ENCODE results near the gene RTL10. TPM values are rescaled to one million over a fixed set of nuclear protein-coding genes. Genes with fewer than 3 reads are reported as not detected.

The RTL10 gene
- total and polyA plus RNA-seq, 2 of the 8 experiments (the other 6 are each of a cell fraction or from before 2014, with no cell fraction given): 11.5 to 18.8 TPM

DNA sequence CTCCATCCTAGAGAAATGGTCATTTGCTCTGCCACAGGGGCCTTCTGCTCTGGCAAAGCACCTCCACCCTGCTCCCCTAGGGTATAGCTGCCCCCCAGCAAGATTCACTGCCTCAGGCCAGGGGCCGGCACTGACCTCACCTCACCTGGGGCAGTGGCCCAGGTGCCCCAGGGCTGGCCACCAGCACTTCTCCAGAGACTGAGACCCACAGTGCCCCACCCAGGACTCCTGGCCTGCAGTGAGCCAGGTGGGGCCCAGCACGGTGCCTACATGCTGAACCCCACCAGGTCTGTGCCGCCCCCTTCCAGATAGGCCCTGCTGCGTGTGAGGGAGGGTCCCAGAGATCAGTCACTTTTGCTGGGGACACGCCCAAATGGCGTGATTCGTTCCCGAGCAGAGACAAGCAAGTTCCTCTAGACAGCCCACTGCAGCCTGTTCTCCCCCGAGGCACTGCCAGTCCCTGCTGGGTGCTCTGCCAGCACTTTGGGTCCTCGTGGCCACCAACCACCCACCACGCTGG, 10.8 kb downstream of the RTL10 start (continued):
- TF ChIP-seq POLR2AphosphoS5 (IDR thresholded peaks at IDR 0.05; ENCODE audit: low read depth, low read length) (no peak), SUZ12 (IDR thresholded peaks at IDR 0.05; ENCODE audit: low read length) (no peak), HDAC2 (IDR thresholded peaks at IDR 0.05; ENCODE audit: borderline replicate concordance in 1 of 2, low read depth in 2 of 2, low read length in 2 of 2) (no peak), BCL11A (IDR thresholded peaks at IDR 0.05; ENCODE audit: low read depth in 2 of 2, low read length in 2 of 2) (no peak), SP4 (IDR thresholded peaks at IDR 0.05; ENCODE audit: low read length) (no peak), SIX5 (IDR thresholded peaks at IDR 0.05; ENCODE audit: low read depth, low read length) (no peak), KDM5A (IDR thresholded peaks at IDR 0.05; ENCODE audit: low read length) (no peak), YY1 (IDR thresholded peaks at IDR 0.05; ENCODE audit: low read depth, low read length) (no peak)
- TF ChIP-seq, protein P1, sequence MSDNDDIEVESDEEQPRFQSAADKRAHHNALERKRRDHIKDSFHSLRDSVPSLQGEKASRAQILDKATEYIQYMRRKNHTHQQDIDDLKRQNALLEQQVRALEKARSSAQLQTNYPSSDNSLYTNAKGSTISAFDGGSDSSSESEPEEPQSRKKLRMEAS (IDR thresholded peaks at IDR 0.05): no peak
